HCT116 (cell line): ENCODE measurements around the gene PLCB4. TPM values are rescaled to one million over a fixed set of nuclear protein-coding genes. Genes with fewer than 3 reads are reported as not detected.

Experiments used
- ATAC-seq: fragments of 200-7000 bp; cut with Tn5 transposase; 2 replicates; pipeline ENCODE4 v1.9.1; 2020; ENCODE audit warnings: mild to moderate bottlenecking, moderate library complexity
- BruUV-seq: library from RNA; stranded (reverse); fragments of 400-500 nt; replicated peaks from 2 replicates; lab custom pipeline; 2021; lab: Mats Ljungman, UMichigan
- CTCF ChIA-PET: fragments of 300-600 bp; sonication (Branson Sonifier 250); formaldehyde crosslinking; loops from one replicate; lab custom pipeline; 2021; ENCODE audit warnings: antibody characterized with exemption; lab: Charles Lee
- POLR2A ChIA-PET: fragments of 300-600, 350-600 bp; sonication (Branson Sonifier 250); formaldehyde crosslinking; loops from one replicate; lab custom pipeline; 2021; ENCODE audit warnings: antibody characterized with exemption; lab: Charles Lee
- RAD21 ChIA-PET, 2 experiments: fragments of 300-600 bp; sonication (Branson Sonifier 250); formaldehyde crosslinking; loops; one replicate each; lab custom pipeline; 2023; ENCODE audit warnings: low total read pairs in 2 of 2; ENCODE audit not compliant: uncharacterized antibody in 2 of 2, unreplicated experiment in 2 of 2, low non-redundant PET in 1 of 2; lab: Charles Lee
- DNase-seq: peaks from one replicate; pipeline ENCODE4 v3.0.0-alpha.2; 2010; ENCODE audit warnings: low read depth, low spot score
- H2AFZ ChIP-seq: fragments of 200-600 bp; shearing (Covaris generic), sonication (generic); 2 replicates; pipeline ENCODE4 v1.6.1; 2017; ENCODE audit warnings: low read depth, mixed run types, mixed read lengths, antibody characterized with exemption, low read length; ENCODE audit not compliant: poor library complexity, severe bottlenecking
- H3K27ac ChIP-seq: 2 replicates; pipeline ENCODE4 v1.5.1; 2012; ENCODE audit warnings: low read depth, low read length
- H3K27me3 ChIP-seq: fragments of 200-600 bp; sonication (generic); 2 replicates; pipeline ENCODE4 v1.6.1; 2016; ENCODE audit warnings: mixed run types, low read length, mixed read lengths; ENCODE audit not compliant: insufficient read depth
- H3K36me3 ChIP-seq, 2 experiments: fragments of 200-500 bp in 1 of 2; fragments of 200-600 bp in 1 of 2; sonication (Bioruptor generic) in 1 of 2; sonication (generic) in 1 of 2; 2 replicates each; pipeline versions ENCODE4 v1.5.1 to v1.6.1; 2014 to 2016; ENCODE audit warnings: low read length in 2 of 2, inconsistent platforms in 1 of 2, mixed read lengths in 1 of 2, mixed run types in 1 of 2; ENCODE audit not compliant: insufficient read depth in 2 of 2, control insufficient read depth in 1 of 2
- H3K4me1 ChIP-seq, 2 experiments: fragments of 200-600 bp in 1 of 2; sonication (generic) in 1 of 2; 2 replicates each; pipeline versions ENCODE4 v1.5.1 to v1.6.1; 2012 to 2017; ENCODE audit warnings: low read length in 2 of 2, inconsistent platforms in 1 of 2, mild to moderate bottlenecking in 1 of 2, mixed read lengths in 1 of 2, mixed run types in 1 of 2, moderate library complexity in 1 of 2; ENCODE audit not compliant: insufficient read depth in 2 of 2, control insufficient read depth in 1 of 2
- H3K4me2 ChIP-seq: fragments of 200-600 bp; sonication (generic); 2 replicates; pipeline ENCODE4 v1.6.1; 2017; ENCODE audit warnings: mixed run types, low read length, mixed read lengths
- H3K4me3 ChIP-seq, 2 experiments: fragments of 200-600 bp in 1 of 2; sonication (generic) in 1 of 2; replicated peaks in 1 of 2; 2 replicates each; pipeline ENCODE4 v1.5.1; 2011 to 2016; ENCODE audit warnings: low read length in 2 of 2, control low read depth in 1 of 2, low read depth in 1 of 2, mild to moderate bottlenecking in 1 of 2, mixed read lengths in 1 of 2, mixed run types in 1 of 2
- H3K79me2 ChIP-seq: fragments of 200-600 bp; sonication (generic); 2 replicates; pipeline ENCODE4 v1.6.1; 2017; ENCODE audit warnings: mild to moderate bottlenecking, mixed run types, low read length, moderate library complexity, mixed read lengths; ENCODE audit not compliant: insufficient read depth
- H3K9ac ChIP-seq: fragments of 200-600 bp; sonication (generic); 2 replicates; pipeline ENCODE4 v1.6.1; 2016; ENCODE audit warnings: low read length, mixed read lengths
- H3K9me2 ChIP-seq: fragments of 200-600 bp; sonication (generic), shearing (Covaris generic); 2 replicates; pipeline ENCODE4 v1.6.1; 2017; ENCODE audit warnings: mixed run types, mild to moderate bottlenecking, moderate library complexity; ENCODE audit not compliant: insufficient read depth
- H3K9me3 ChIP-seq, 2 experiments: fragments of 200-500 bp in 1 of 2; fragments of 200-600 bp in 1 of 2; sonication (Bioruptor generic) in 1 of 2; sonication (generic) in 1 of 2; 2 replicates each; pipeline ENCODE4 v1.6.1; 2014 to 2017; ENCODE audit warnings: low read length in 2 of 2, mixed read lengths in 2 of 2, inconsistent platforms in 1 of 2, low read depth in 1 of 2, mild to moderate bottlenecking in 1 of 2, mixed run types in 1 of 2, moderate library complexity in 1 of 2; ENCODE audit not compliant: control insufficient read depth in 1 of 2, insufficient read depth in 1 of 2
- H4K20me1 ChIP-seq: fragments of 200-600 bp; sonication (generic), shearing (Covaris generic); 2 replicates; pipeline ENCODE4 v1.6.1; 2017; ENCODE audit warnings: mixed run types, mild to moderate bottlenecking, moderate library complexity; ENCODE audit not compliant: insufficient read depth
- CBX3 ChIP-seq: IDR thresholded peaks from 2 replicates; pipeline ENCODE4 v1.6.1; 2012; ENCODE audit warnings: low read depth
- EGR1 ChIP-seq: IDR thresholded peaks from 2 replicates; pipeline ENCODE4 v1.6.1; 2012; ENCODE audit warnings: low read depth
- ELF1 ChIP-seq: IDR thresholded peaks from 2 replicates; pipeline ENCODE4 v1.6.1; 2012; ENCODE audit warnings: low read depth, borderline replicate concordance
- EZH2 ChIP-seq: fragments of 200-600 bp; sonication (generic); IDR thresholded peaks from 2 replicates; pipeline ENCODE4 v1.6.1; 2017; ENCODE audit warnings: antibody characterized with exemption, mixed run types
- JUND ChIP-seq: IDR thresholded peaks from 2 replicates; pipeline ENCODE4 v1.6.1; 2012
- POLR2A ChIP-seq: IDR thresholded peaks from 2 replicates; pipeline ENCODE4 v1.7.0; 2011; ENCODE audit warnings: borderline replicate concordance; ENCODE audit not compliant: insufficient read depth, insufficient read length; ENCODE audit errors: extremely low read depth
- REST ChIP-seq: IDR thresholded peaks from 2 replicates; pipeline ENCODE4 v1.6.1; 2012; ENCODE audit warnings: low read depth
- SP1 ChIP-seq: IDR thresholded peaks from 2 replicates; pipeline ENCODE4 v1.6.1; 2012; ENCODE audit warnings: low read depth
- SRF ChIP-seq: IDR thresholded peaks from 2 replicates; pipeline ENCODE4 v1.6.1; 2012; ENCODE audit warnings: low read depth
- ZNF274 ChIP-seq: fragments of 200-500 bp; sonication (Bioruptor generic); IDR thresholded peaks from 2 replicates; pipeline ENCODE4 v1.6.1; 2014; ENCODE audit warnings: mild to moderate bottlenecking, low read depth, low read length, inconsistent platforms
- intact Hi-C: fragments of 100-400 bp; cut with micrococcal nuclease; formaldehyde crosslinking; loops from 2 replicates; pipeline ENCODE4 v1.10.0; 2022
- total RNA-seq: library from RNA; stranded (reverse); gene quantifications from one replicate; pipeline ENCODE4 v1.2.1, GENCODE V29; 2021; ENCODE audit not compliant: unreplicated experiment
- TF ChIP-seq, protein P1 (sequence below), 3 experiments: fragments of 200-600 bp in 1 of 3; sonication (generic) in 1 of 3; IDR thresholded peaks in 2 of 3; conservative IDR thresholded peaks in 1 of 3; 2 replicates each; pipeline ENCODE4 v1.5.1; 2012 to 2017; ENCODE audit warnings: low read depth in 2 of 3, low read length in 2 of 3, antibody characterized with exemption in 1 of 3, borderline replicate concordance in 1 of 3, control low read depth in 1 of 3, mild to moderate bottlenecking in 1 of 3, mixed read lengths in 1 of 3, mixed run types in 1 of 3, moderate library complexity in 1 of 3; ENCODE audit not compliant: insufficient read depth in 1 of 3
- TF ChIP-seq, protein P2 (sequence below): IDR thresholded peaks from 2 replicates; pipeline ENCODE4 v1.6.1; 2011; ENCODE audit warnings: mild to moderate bottlenecking, low read length, moderate library complexity; ENCODE audit not compliant: insufficient replicate concordance; ENCODE audit errors: extremely low read depth

PLCB4 gene
- total RNA-seq, 1 experiment from 2014 or later: 2.5 TPM

DNA sequence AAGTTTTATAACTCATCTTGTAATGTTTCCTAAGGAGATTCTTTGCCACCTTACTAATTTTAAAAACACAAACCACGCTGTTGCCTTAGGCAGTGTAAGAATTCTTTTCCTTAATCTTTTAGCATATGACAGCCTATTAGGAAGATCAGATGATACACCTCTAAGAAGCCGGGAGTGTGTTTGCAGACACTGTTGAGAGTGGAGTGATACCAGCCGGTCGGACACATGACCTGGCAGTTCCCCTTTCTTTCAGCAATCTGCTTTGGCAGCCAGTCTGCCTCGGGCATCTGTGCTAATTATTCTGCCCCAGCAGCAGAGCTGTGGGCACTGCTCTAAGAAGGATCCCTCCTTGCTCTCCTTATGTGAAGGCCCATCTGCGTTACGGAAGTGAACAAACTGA is 50.9 kb downstream of the PLCB4 start:
- TF ChIP-seq CBX3 (no peak), ZNF274 (no peak)
- BruUV-seq: no TSS peak
- POLR2A ChIA-PET: no interaction called here

DNA sequence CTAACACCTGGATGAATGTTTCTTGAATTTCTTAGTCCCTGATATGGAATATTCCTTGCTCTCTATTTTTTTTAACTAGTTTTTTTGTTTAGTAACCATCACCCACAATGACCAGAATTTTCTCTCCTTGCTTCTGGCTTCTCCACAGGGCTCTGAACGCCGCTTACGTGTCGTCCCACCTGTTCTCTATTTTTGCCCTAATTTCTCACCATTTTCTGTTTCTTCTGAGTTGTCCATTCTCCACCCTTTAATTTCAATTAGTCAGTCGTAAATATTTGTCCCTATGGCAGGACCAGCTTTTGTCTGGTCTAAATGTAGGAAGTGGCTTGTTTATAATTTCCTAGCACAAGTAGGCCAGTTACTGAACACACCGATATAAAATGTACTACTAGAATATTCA is 52.3 kb downstream of the PLCB4 start:
- ATAC-seq: no peak
- ChIA-PET CTCF (no interaction called here), POLR2A (no interaction called here), RAD21 (no interaction called here)
- TF ChIP-seq EZH2: no peak
- no peak for TF ChIP-seq POLR2A
- TF ChIP-seq ELF1: no peak
- no peak for TF ChIP-seq JUND
- TF ChIP-seq, protein P1, sequence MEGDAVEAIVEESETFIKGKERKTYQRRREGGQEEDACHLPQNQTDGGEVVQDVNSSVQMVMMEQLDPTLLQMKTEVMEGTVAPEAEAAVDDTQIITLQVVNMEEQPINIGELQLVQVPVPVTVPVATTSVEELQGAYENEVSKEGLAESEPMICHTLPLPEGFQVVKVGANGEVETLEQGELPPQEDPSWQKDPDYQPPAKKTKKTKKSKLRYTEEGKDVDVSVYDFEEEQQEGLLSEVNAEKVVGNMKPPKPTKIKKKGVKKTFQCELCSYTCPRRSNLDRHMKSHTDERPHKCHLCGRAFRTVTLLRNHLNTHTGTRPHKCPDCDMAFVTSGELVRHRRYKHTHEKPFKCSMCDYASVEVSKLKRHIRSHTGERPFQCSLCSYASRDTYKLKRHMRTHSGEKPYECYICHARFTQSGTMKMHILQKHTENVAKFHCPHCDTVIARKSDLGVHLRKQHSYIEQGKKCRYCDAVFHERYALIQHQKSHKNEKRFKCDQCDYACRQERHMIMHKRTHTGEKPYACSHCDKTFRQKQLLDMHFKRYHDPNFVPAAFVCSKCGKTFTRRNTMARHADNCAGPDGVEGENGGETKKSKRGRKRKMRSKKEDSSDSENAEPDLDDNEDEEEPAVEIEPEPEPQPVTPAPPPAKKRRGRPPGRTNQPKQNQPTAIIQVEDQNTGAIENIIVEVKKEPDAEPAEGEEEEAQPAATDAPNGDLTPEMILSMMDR (IDR thresholded peaks at IDR 0.05 in 2 of 3, conservative IDR thresholded peaks at IDR 0.05 in 1 of 3; ENCODE audit: borderline replicate concordance in 1 of 3, insufficient read depth in 1 of 3, low read depth in 2 of 3, low read length in 2 of 3): no peak
- TF ChIP-seq REST: no peak
- TF ChIP-seq, protein P2, sequence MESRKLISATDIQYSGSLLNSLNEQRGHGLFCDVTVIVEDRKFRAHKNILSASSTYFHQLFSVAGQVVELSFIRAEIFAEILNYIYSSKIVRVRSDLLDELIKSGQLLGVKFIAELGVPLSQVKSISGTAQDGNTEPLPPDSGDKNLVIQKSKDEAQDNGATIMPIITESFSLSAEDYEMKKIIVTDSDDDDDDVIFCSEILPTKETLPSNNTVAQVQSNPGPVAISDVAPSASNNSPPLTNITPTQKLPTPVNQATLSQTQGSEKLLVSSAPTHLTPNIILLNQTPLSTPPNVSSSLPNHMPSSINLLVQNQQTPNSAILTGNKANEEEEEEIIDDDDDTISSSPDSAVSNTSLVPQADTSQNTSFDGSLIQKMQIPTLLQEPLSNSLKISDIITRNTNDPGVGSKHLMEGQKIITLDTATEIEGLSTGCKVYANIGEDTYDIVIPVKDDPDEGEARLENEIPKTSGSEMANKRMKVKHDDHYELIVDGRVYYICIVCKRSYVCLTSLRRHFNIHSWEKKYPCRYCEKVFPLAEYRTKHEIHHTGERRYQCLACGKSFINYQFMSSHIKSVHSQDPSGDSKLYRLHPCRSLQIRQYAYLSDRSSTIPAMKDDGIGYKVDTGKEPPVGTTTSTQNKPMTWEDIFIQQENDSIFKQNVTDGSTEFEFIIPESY: no peak
- no peak for TF ChIP-seq SP1
- TF ChIP-seq EGR1: no peak
- no peak for TF ChIP-seq SRF
- H4K20me1 ChIP-seq: no peaks in the 10 kb centered on the region
- DNase-seq: no peak
- no peak overlapping the region for H3K4me2 ChIP-seq
- no peaks in the 10 kb centered on the region for H3K4me1 ChIP-seq
- intact Hi-C loops: no loop called here
- H2AFZ ChIP-seq: no peak overlapping the region
- no peak overlapping the region for H3K27ac ChIP-seq
- no peak overlapping the region for H3K9ac ChIP-seq
- no TSS peak for BruUV-seq
- H3K4me3 ChIP-seq: no peak overlapping the region
- no peaks in the 10 kb centered on the region for H3K79me2 ChIP-seq
- H3K9me2 ChIP-seq: no peaks in the 10 kb centered on the region
- H3K36me3 ChIP-seq: no peaks in the 10 kb centered on the region
- no peaks in the 10 kb centered on the region for H3K9me3 ChIP-seq
- no peaks in the 10 kb centered on the region for H3K27me3 ChIP-seq

More for the DNA sequence above, 50.9 kb downstream of the PLCB4 start:
- no peaks in the 10 kb centered on the region for H3K9me2 ChIP-seq
- H3K4me2 ChIP-seq: no peak overlapping the region
- ATAC-seq (no peak), DNase-seq (no peak)
- H3K4me3 ChIP-seq: no peak overlapping the region
- H3K79me2 ChIP-seq: no peaks in the 10 kb centered on the region
- H3K9ac ChIP-seq: no peak overlapping the region
- H3K27ac ChIP-seq: no peak overlapping the region
- ChIA-PET CTCF (no interaction called here), RAD21 (no interaction called here)
- no peaks in the 10 kb centered on the region for H4K20me1 ChIP-seq
- H3K27me3 ChIP-seq: no peaks in the 10 kb centered on the region
- no peaks in the 10 kb centered on the region for H3K4me1 ChIP-seq
- intact Hi-C loops: no loop called here
- no peaks in the 10 kb centered on the region for H3K9me3 ChIP-seq
- no peaks in the 10 kb centered on the region for H3K36me3 ChIP-seq
- H2AFZ ChIP-seq: no peak overlapping the region
